NOMO-1 treated with dmso at 0.1 percent for 144 hours (cell line): ENCODE results near the gene FGF18.
"Not testable (repeated sequence)": the region's sequence is repeated elsewhere in the genome, so short reads cannot be mapped to it uniquely, and the experiment has no call there.

Experiments used
- DNase-seq: peaks from one replicate; lab custom pipeline; 2025; ENCODE audit not compliant: unreplicated experiment; lab: John Stamatoyannopoulos, UW

The FGF18 gene

DNA sequence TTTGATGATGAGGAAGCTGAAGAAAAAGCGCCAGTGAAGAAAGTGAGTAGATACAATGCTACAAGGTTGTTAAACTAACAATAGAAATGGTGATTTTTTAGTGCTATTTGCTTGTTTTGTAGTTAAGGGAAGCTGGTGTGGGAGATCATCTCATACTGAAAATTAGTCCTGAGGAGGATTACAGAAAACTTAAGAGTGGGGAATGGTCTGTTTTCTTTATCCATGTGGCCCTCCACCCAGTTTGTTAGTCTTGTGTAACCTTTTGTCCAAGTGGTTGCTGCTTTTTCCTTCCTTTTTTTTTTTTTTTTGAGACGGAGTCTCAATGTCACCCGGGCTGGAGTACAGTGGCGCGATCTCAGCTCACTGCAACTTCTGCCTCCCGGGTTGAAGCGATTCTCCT, 19.3 kb upstream of the FGF18 start:
- DNase-seq, result no peak

DNA sequence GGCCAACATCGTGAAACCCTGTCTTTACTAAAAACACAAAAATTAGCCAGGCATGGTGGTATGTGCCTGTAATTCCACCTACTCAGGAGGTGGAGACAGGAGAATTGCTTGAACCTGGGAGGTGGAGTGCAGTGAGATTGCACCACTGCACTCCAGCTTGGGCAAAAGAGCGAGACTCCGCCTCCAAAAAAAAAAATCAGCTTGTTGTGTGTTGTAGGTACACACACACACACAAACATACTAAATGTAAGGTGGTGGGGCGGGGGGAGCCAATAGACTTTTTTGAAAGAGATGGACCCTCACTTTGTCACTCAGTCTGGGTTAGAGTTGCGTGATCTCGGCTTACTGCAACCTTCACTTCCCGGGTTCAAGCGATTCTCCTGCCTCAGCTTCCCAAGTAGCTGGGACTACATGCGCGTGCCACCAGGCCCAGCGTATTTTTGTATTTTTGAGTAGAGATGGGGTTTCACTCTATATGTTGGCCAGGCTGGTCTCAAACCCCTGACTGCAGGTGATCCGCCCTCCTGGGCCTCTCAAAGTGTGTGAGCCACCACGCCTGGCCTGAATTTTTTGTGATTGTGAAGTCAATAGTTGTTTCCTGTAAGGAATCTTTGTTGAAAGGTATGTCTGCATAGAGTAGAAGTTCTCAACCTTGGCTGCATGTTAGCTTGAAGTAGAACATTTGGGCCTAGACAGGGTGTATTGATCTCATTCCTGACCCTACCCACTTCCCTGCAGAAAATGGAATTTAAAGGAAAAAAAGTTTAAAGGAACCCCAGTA, 18.1 kb upstream of the FGF18 start:
- no peak for DNase-seq

DNA sequence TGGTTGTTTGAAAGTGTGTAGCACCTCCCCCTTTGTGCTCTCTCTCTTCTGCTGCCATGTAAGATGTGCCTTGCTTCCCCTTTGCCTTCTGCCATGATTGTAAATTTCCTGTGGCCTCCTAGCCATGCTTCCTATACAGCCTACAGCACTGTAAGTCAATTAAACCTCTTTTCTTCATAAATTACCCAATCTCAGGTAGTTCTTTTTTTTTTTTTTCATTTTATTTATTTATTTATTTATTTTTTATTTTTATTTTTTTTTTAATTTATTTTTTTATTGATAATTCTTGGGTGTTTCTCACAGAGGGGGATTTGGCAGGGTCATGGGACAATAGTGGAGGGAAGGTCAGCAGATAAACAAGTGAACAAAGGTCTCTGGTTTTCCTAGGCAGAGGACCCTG, 16.7 kb upstream of the FGF18 start:
- not testable (repeated sequence) for DNase-seq

DNA sequence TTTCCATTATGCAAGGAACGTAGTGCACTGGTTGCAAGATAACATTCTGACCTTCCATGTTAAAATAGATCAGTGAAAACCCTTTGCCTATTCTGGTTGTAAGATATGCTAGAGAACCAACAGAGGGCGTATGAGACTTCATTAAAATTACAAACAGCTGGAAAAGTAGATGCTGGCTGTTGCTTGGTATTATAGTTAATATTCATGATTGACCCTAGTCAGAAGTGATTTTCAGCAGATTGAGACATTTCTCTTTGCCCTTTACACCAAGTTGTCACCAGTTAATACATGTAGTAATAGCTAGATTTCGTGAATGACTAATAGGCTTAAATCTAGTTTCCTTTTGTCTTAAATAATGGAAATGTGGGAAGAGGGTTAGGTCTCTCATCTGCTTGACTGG, 13.8 kb upstream of the FGF18 start:
- DNase-seq, result no peak

DNA sequence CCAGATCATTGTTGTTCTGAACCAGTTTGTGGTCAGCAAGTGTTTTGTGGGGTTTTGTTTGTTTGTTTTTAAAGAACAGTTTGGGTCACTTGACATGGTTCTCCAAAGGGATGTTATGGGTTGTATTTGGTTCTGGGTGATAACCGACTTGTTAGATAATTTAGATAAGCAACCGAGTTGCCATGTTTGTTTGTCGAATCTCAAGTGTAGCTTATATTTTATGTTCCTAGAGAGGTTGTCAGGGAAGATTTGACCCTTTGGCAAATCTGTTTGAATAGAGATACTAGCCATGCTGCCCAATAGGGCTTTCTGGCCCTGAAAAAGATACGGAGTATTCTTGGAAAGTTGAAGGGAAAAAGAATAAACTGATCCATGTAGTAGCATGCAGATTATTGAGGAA, 12.2 kb upstream of the FGF18 start:
- DNase-seq, result no peak

DNA sequence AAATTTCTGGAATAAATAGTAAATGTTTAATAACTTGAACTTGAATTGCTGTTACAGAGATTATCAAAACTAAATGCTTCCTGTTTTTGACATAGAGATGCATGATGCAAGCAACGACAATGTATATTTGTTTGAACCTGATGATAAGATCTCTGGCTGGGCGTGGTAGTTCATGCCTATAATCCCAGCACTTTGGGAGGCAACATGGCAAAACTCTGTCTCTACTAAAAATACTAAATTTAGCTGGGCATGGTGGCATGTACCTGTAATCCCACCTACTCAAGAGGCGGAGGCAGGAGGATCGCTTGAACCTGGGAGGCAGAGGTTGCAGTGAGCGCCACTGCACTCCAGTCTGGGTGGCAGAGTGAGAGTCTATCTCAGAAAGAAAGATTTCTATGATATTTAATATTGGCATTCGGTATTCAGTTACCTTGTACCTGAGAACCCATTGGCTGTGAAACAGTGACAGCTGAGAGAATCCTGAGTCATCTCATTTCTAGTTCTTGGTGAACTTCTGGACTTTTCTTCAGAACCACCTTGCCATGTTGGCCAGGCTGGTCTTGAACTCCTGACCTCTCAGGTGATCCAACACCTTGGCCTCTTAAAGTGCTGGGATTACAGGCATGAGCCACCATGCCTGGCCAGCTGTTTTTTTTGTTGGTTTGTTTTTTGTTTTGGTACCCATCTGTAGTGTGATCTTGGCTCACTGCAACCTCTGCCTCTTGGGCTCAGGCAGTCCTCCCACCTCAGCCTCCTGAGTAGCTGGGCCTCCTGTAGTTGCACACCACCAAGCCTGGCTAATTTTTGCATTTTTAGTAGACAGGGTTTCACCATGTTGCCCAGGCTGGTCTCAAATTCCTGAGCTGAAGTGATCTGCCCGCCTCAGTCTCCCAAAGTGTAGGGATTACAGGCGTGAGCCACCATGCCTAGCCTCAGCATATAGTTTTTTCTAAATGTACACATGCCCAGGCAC, 10.0 kb upstream of the FGF18 start:
- DNase-seq, result no peak

DNA sequence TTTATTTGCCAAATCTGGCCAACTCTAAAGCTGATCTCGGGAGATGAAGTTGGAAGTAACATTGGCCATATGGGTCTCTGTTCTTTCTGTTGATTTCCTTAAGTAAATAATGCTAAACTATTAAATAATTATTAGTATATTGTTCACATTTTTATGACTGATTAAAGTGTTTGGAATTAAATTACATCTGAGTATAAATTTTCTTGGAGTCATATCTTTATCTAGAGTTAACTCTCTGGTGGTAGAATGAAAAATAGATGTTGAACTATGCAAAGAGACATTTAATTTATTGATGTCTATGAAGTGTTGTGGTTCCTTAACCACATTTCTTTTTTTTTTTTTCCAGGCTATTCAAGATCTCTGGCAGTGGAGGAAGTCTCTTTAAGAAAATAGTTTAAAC, 9.3 kb upstream of the FGF18 start:
- DNase-seq, result no peak

DNA sequence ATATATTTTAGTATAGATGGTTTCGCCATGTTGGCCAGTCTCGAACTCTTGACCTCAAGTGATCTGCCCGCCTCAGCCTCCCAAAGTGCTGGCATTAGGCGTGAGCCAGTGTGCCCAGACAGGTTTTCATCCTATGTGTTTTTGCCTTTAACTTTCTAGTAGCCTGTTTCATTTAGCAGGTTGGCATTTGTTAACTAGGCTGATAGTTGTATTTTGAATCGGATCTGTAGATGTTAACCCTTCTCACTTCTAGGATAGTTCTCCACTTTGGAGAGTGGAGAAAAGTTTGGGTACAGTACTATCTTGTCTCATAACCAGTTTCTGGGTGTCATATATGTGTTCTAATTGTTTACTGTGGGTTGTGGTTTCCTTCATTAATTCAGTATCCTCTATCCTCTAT, 7.3 kb upstream of the FGF18 start:
- DNase-seq, result no peak

DNA sequence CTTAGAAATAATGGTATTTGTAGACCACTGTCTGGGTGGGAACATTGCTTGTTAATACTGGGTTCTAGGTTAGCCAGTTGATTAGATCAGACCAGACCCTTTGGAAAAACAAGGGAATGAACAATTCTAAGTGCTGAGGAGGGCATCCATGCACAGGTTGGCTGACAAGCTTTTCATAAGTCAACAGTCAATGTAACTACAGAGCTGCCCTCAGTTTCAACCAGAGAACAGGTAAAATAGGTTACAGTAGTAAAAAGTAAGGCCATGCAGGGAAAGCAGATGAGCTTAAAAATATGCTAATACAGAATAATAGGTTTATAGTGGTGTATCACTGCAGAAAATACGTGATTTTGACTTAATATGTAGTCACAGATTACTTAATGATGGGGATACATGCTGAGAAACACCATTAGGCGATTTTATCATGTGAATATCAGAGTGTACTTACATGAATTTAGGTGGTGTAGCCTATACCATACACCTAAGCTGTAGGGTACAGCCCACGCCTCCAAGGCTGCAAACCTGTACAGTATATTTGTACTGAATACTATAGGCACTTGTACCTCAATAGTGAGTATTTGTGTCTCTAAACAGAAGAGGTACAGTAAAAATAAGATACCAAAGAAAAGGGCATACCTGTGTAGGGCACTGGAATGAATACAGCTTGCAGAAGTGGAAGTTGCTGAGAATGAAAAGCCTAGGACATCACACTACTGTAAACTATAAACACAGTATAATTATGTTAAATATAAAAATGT, 6.1 kb upstream of the FGF18 start:
- no peak for DNase-seq

DNA sequence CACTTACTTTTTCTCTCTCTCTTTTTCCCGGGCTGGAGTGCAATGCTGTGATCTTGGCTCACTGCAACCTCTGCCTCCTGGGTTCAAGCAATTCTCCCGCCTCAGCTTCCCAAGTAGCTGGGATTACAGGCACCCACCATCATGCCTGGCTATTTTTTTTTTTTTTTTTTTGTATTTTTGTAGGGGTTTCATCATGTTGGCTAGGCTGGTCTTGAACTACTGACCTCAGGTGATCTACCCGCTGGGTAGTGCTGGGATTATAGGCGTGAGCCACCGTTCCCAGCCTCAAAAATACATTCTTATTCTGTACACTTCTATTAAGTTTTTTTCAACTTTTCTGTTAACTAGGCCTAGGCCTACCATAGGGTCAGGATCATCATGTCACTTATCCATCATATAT, 5.5 kb upstream of the FGF18 start:
- not testable (repeated sequence) for DNase-seq

DNA sequence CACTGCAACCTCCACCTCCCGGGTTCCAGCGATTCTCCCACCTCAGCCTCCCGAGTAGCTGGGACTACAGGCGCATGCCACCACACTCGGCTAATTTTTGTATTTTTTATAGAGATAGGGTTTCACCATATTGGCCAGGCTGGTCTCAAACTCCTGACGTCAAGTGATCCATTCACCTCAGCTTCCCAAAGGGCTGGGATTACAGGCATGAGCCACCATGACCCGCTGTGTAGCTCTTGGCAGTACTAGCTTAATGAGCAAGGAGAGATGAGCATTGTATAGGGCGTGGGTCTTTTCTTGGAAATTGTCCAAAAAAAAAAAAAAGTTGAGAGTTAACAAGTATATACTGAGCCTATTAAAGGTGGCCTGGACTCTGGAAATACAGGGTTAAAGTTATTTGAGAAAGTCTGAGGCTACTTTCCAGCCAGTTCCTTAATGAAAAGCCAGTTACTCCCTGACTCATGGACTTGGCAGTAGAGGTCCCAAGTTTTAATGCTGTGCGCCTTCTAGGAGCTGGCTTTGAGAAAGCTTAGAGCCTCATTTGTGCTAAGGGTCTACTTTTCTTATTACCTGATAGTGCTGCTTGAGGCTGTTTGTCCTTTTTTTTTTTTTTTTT, 4.2 kb upstream of the FGF18 start:
- no peak for DNase-seq

DNA sequence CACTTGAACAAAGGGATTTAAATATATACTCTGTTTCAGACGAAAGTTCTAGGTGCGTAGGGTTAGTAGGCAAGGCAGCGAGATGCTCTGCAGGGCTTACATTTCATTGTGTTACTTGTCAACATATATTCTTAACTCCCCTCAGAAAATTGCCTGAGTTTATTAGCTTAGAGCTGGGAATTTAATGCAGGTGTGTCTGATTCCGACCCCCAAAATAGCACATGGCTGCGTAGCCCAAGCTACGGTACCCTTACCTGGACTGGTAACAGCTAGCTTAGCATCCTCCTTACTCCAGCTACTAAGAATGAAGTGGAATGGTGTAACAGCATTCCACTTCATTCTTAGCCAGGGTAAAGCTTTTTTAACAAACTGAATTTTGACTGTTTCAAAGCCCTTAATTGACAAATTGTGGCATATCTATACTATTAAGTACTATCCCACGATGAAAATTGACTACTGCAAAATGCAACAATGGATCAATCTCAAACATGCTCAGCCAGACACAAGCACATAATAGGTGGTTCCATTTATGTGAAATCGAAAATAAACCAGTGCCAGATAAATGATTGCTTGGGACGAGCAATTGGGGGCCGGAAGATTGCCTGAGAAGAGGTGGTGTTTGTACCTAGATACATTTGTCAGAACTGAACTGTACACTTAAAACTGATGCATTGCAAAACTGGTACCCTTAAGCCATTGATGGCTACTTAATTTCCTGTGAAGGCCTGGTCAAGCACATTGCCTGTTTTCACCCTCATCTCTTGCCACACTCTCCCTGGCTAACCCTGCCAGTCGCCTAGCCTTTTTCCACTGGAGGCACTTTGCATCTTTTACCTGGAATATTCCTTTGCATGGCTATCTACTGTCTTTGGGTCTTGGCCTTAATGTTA, 3.0 kb upstream of the FGF18 start:
- no peak for DNase-seq

DNA sequence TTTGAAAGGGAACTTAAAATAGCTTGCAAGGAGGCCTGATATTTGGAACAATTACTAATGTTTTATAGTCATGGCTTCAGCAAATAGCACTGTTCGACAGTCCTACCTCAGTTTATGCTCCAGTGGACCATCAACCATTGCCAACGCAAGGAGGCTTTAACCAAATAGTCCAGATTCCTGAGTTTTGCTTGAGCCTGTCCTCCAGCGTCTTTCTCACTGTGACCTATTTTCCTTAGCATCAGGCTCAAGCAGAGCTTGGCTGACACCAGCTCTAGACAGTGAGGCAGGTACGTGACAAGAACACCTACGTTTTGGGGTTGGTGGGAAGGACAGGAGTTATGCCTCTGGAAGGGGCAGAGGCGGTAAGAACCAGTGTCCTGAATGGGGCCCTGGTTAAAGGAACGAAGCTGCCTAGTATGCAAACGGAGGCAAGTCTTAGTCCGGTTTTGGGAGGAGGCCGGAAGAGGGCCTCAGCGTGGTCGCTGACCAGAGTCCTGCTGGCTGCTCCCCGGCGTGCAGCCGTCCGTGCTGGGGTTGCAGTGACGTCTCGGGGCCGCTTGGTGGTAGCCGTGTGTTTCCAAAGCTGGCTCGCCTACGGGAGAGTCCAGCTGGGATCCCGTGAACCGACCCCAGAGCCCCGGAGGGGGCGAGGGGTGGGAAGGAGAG, 998 bp upstream of the FGF18 start:
- DNase-seq, result peak; percentile 26

DNA sequence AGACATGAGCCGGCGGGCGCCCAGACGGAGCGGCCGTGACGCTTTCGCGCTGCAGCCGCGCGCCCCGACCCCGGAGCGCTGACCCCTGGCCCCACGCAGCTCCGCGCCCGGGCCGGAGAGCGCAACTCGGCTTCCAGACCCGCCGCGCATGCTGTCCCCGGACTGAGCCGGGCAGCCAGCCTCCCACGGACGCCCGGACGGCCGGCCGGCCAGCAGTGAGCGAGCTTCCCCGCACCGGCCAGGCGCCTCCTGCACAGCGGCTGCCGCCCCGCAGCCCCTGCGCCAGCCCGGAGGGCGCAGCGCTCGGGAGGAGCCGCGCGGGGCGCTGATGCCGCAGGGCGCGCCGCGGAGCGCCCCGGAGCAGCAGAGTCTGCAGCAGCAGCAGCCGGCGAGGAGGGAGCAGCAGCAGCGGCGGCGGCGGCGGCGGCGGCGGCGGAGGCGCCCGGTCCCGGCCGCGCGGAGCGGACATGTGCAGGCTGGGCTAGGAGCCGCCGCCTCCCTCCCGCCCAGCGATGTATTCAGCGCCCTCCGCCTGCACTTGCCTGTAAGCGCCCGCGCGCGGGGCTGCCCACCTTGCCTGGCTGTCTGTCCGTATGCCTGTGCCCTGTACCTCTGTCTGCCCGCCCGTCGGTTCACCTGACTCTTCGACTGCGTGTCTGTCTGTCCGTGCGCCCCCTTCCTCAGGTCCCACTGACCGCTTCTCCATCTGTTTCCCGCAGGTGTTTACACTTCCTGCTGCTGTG, 412 bp downstream of the FGF18 start:
- no peak for DNase-seq

DNA sequence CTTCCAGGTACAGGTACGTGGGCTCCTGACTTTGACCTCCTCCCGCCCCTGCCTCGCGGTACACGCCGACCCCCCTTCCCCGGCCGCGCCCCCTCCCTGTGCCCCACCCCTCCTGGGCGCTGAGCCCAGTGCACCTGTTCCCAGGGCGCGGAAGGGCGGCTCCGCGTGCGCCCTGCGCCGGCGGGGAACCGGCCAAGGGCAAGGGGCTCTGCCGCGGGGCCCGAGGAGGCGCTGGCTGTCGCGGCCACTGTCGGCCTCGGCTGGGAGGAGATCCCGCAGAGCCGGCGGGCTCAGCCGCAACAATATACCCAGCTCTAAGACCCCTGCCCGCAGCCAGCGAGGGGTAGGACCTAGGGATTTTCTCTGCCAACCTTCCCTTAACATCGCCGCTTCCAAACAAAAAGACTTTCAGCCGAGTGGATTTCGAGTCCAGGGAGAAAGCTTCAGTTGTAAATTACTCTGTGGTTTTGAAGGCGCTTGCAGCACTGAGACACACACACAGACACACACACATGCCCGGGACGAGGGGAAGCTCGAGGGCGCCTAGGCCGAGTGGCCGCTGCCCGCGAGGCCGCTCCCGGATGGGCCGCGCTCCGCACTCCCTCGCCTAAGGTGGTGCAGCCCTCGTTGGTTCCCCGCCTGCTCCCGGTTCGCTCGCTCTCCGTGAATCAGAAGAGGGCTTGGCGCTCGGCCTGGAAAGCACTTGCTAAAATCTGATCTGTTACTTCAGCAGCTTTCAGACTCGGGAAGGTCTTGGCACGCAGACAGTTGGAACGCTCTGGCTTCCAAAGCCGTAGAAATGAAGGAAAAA, 1.2 kb downstream of the FGF18 start:
- DNase-seq, result no peak

DNA sequence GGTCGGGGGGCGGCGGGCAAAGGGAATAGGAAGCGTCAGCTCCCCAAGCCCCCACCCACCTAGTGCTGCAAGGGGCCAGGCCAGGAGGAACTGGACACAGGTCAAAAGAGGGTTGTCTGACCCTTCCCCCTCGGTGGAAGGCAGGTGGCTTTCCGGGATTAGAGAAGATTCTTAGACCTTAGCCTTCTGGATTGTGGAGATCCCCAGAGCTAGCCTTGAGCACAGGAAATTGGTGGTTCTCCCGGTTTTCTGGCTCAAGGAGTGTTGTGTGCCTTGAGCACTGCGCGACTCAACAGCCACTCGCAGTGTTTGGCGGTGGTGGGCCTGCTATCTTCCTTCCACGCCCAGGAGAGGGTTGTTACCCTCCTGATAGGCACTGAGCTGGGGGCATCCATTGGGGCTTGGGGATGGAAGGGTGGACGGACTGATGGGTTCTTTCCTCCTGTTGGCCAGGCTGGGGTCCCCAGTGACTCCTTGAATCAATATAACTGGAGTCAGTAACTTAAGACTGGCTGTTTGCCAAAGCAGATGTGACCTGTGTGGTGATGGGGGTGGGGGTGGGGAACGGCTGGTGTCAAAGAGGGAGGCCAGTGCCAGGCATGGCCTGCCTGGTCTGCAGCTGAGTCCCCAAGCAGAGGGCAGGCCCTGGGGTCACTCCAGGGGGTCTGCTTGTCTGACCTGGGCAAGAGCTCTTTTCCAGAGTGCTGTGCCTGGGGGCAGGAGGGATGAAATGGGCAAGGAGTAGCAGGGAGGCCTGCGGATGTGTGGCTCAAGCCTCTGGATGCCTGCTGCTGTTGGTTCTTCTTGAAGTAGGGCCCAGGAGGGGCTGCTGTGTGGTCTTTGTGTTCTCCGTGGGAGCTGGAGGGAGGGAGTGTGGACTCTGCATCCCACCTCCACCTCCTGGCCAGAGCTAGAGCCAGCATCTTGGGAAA, 2.1 kb downstream of the FGF18 start:
- DNase-seq, result no peak

DNA sequence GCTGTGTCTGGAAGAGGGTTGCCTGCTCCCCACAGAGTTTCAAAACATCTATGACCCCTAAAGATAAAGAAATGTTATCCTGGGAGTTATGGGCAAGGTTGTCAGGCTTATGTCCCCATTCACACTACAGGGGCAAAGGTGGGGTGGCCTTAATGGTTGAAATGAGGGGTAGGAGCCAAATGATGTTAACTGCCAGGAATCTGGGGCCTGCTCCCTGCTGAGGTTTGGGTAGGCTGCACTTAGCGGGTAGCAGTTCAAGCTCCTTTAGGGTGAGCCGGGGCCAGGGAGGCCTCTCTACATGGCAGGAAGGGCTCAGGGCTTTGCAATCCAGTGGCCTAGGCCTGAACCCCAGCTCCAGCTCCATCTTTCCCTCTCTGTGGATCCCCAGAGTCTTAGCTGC, 3.0 kb downstream of the FGF18 start:
- DNase-seq, result no peak
